Measurements from ENCODE around the gene C11orf24. TPM values are rescaled to one million over a fixed set of nuclear protein-coding genes. Genes with fewer than 3 reads are reported as not detected.

C11orf24 gene
- total RNA-seq, 2 experiments from 2014 or later = 8.0 to 8.5 TPM

DNA sequence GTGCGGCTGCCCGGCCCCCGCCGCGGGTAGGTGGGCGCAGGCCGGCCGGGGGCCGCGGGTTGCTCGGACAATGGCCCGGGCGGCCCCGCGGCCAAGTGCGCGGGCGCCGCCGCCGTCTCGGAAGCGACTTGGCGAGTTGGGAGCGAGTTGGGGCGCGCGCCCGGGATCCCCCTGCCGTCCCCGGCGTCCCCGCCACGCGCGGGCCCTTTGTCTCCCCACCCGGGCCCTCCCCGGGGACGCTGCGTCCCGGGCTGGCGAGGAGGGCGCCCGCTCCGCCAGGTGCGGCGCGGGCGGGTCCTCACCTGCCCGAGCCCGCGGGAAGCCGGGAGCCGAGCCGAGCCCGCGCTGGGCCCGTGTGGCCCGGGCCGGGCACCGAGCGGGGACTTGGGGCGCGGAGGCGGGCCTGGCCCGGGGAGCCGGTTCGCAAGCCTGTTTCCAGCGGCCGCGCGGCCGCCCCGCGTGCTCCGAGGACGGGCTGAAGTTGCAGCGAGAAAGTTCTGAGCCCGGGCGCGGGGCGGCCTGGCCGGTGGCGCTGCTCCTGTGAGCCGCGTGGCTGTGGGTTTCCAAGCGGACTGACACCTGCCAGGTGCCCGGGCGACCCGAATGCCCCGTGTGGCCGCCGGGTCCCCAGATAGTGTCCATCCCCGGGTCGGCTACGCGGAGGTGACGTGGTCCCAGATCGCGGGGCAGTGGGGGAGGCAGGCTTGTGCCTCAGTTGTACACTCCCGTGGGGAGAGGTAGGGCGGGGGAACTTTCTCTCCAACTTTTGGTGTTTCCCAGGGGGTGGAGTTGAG lies 41.2 kb upstream of the C11orf24 start:
- DNase-seq = peak in 4 of 14 experiments; percentile 19 to 46 (median 40)
- Histone ChIP-seq H3K9me3 (ENCODE audit: control insufficient read depth in 1 of 2, insufficient read depth in 1 of 2, low read length in 2 of 2) (no peaks in the 10 kb centered on the region), H3K4me3 (ENCODE audit: low read length) (peak overlapping the region; percentile 40), H3K36me3 (ENCODE audit: insufficient read depth, low read length) (no peaks in the 10 kb centered on the region), H3K27me3 (ENCODE audit: control insufficient read depth in 1 of 2, insufficient read depth in 2 of 2, low read length in 2 of 2) (peaks cover 0 to 8% of the 10 kb centered on the region in 2 experiments), H3K27ac (ENCODE audit: low read depth in 1 of 2, low read length in 2 of 2) (no peak overlapping the region), H3K4me1 (ENCODE audit: insufficient read depth, low read length) (peaks cover 20% of the 10 kb centered on the region)
- POLR2A ChIA-PET = interaction anchor here (0.5 kb wide), 1 partner anchor 8 kb away, joined by 3 read pairs; no protein-coding TSS in a partner anchor
- Mint-ChIP-seq H3K27me3 (peaks cover 3% of the 10 kb centered on the region), H3K4me1 (ENCODE audit: low read depth) (peaks cover 30% of the 10 kb centered on the region), H3K9me3 (no peaks in the 10 kb centered on the region), H3K27ac (no peak overlapping the region), H3K36me3 (ENCODE audit: low read depth) (no peaks in the 10 kb centered on the region), H3K4me3 (peak overlapping the region; percentile 93)
- intact Hi-C loops (cut with DNase I, micrococcal nuclease) = no loop called here
- CTCF ChIA-PET = no interaction called here
- peak; percentile 52 for ATAC-seq (ENCODE audit: poor library complexity)
- TF ChIP-seq, protein P1, sequence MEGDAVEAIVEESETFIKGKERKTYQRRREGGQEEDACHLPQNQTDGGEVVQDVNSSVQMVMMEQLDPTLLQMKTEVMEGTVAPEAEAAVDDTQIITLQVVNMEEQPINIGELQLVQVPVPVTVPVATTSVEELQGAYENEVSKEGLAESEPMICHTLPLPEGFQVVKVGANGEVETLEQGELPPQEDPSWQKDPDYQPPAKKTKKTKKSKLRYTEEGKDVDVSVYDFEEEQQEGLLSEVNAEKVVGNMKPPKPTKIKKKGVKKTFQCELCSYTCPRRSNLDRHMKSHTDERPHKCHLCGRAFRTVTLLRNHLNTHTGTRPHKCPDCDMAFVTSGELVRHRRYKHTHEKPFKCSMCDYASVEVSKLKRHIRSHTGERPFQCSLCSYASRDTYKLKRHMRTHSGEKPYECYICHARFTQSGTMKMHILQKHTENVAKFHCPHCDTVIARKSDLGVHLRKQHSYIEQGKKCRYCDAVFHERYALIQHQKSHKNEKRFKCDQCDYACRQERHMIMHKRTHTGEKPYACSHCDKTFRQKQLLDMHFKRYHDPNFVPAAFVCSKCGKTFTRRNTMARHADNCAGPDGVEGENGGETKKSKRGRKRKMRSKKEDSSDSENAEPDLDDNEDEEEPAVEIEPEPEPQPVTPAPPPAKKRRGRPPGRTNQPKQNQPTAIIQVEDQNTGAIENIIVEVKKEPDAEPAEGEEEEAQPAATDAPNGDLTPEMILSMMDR (IDR thresholded peaks at IDR 0.05) = no peak

DNA sequence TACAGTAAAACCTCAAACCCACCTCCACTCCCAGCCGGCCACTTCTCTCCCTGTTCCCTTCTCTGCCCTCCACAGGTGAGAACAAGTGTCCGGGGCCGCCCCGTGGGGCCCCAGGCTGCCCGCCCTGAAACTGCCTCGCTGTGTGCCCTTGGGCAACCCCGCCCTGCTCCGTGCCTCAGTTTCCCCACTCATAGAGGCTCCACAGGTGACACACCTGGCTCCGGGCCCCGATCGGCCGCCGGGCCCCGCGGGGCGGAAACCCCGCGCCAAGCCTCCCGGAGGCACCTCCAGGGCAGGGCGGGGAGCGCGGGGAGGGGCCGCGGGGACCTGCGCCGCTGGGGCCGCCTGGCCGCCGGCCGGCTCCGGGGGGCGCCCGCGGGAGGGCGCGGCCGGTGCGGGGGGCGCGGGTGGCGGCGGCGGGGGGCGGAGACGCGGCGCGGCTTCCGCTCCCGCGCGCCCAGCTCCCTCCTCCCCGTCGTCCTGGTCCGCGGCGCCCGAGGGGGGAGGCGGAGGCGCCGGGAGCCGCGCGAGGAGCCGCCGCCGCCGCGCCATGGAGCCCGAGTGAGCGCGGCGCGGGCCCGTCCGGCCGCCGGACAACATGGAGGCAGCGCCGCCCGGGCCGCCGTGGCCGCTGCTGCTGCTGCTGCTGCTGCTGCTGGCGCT lies 40.5 kb upstream of the C11orf24 start, which contains the start of gene LRP5:
Gene LRP5 (plus strand): TSS at position 475 of the 663 bp plus-strand sequence. CDS start 124 bp downstream, at position 599.
- Mint-ChIP-seq H3K4me3 (peak within 1 kb of the TSS; percentile 93), H3K9me3 (no peaks in the 10 kb centered on the region), H3K4me1 (ENCODE audit: low read depth) (peaks cover 30% of the 10 kb centered on the region), H3K27me3 (peaks cover 3% of the 10 kb centered on the region), H3K36me3 (ENCODE audit: low read depth) (no peaks in the 10 kb centered on the region), H3K27ac (peak within 1 kb of the TSS; percentile 7)
- Histone ChIP-seq H3K27ac (ENCODE audit: low read depth in 1 of 2, low read length in 2 of 2) (no peak within 1 kb of the TSS), H3K4me1 (ENCODE audit: insufficient read depth, low read length) (peaks cover 20% of the 10 kb centered on the region), H3K9me3 (ENCODE audit: control insufficient read depth in 1 of 2, insufficient read depth in 1 of 2, low read length in 2 of 2) (no peaks in the 10 kb centered on the region), H3K36me3 (ENCODE audit: insufficient read depth, low read length) (no peaks in the 10 kb centered on the region), H3K4me3 (ENCODE audit: low read length) (peak within 1 kb of the TSS; percentile 40), H3K27me3 (ENCODE audit: control insufficient read depth in 1 of 2, insufficient read depth in 2 of 2, low read length in 2 of 2) (peaks cover 0 to 6% of the 10 kb centered on the region in 2 experiments)
- ATAC-seq (ENCODE audit: poor library complexity) (peak; percentile 58), DNase-seq (peak in 3 of 14 experiments; percentile 18 to 40 (median 25))
- CTCF ChIA-PET = no interaction called here
- TF ChIP-seq, protein P1 (IDR thresholded peaks at IDR 0.05) = no peak
- intact Hi-C loops (cut with DNase I, micrococcal nuclease) = no loop called here
- POLR2A ChIA-PET = interaction anchor here (0.5 kb wide), 1 partner anchor 8 kb away, joined by 3 read pairs; no protein-coding TSS in a partner anchor

DNA sequence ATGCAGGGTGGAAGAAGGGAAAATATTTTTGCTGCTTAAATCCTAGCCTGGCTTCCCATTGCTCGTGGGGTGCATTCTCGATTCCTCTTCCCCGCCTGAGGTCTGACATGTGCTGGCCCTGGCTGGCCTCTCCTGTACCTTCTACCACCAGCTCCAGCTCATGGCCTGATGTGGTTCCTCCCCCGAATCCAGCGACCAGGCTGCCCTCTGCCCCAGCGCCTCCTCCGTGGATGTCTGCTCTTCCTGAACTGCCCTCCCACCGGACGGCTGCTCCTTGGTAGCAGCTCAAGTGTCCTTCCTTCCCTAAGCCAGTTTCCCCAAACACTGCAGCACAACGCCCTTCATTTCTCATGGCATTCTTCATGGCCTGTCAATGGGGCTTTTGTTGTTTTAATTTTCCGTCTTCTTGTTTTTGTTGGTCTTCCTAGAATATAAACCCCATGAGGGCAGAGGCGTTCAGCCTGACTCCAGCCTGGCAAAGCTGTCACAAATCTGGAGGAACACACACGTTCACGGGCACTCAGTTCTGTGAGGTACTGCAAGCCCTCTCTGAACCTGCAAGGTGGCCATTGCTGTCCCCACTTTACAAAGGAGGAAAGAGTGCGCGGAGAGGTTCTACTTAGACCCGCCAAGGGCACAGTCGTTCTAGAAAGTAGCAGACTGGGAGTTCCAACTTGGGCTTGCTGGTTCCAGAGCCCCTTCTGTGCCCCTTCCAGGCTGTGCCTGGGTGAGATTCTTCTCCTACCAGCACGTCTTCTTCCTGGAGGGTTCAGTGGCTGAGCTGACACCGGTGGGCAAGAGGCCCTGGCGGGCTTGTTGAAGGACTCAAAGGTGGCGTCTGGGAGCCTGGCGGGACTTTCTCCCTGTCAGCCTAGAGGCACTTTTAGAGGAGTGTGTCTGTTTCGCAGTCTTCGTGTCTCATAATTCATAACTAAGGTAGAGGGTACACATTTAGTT lies 39.7 kb upstream of the C11orf24 start:
- DNase-seq (no peak), ATAC-seq (ENCODE audit: poor library complexity) (no peak)
- Histone ChIP-seq H3K27ac (ENCODE audit: low read depth in 1 of 2, low read length in 2 of 2) (no peak overlapping the region), H3K4me3 (ENCODE audit: low read length) (peak overlapping the region; percentile 22), H3K9me3 (ENCODE audit: control insufficient read depth in 1 of 2, insufficient read depth in 1 of 2, low read length in 2 of 2) (no peaks in the 10 kb centered on the region), H3K4me1 (ENCODE audit: insufficient read depth, low read length) (peaks cover 20% of the 10 kb centered on the region), H3K36me3 (ENCODE audit: insufficient read depth, low read length) (no peaks in the 10 kb centered on the region), H3K27me3 (ENCODE audit: control insufficient read depth in 1 of 2, insufficient read depth in 2 of 2, low read length in 2 of 2) (peaks cover 0 to 6% of the 10 kb centered on the region in 2 experiments)
- POLR2A ChIA-PET = no interaction called here
- TF ChIP-seq, protein P1 (IDR thresholded peaks at IDR 0.05) = no peak
- Mint-ChIP-seq H3K27me3 (peaks cover 3% of the 10 kb centered on the region), H3K27ac (peak overlapping the region; percentile 7), H3K4me3 (peak overlapping the region; percentile 80), H3K4me1 (ENCODE audit: low read depth) (peaks cover 30% of the 10 kb centered on the region), H3K9me3 (no peaks in the 10 kb centered on the region), H3K36me3 (ENCODE audit: low read depth) (no peaks in the 10 kb centered on the region)
- intact Hi-C loops (cut with DNase I, micrococcal nuclease) = no loop called here
- CTCF ChIA-PET = interaction anchor here (1.0 kb wide), 1 partner anchor 102 kb away, joined by 3 read pairs; no protein-coding TSS in a partner anchor
